ENCODE data around the gene TSPAN18.

The TSPAN18 gene

GRCh38 chr11:44759743-44760476 lies 33.1 kb downstream of the TSPAN18 start:
- DNase-seq (ENCODE audit: low read depth in 2 of 2), result no peak

DNA sequence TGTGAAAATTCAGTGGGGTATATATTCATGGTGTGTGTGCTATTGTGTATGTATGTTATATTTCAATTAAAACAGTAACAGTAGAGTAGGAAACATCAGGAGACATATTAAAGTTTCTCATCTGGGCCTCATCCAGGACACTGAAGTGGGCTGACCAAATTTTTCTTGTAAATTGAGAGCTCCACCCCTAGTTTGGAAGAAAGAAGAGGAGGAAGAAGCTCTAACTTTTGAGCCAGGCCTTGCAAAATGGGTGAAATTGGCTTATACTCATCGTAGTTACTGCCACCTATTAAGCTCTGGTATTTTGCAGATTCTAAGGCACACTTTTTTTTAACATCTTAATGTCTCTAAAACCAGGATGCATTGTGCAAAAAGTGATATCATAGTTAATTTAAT lies 33.7 kb downstream of the TSPAN18 start:
- no peak for DNase-seq (ENCODE audit: low read depth in 2 of 2)

- DNase-seq (ENCODE audit: low read depth in 2 of 2), result no peak
Measured at GRCh38 chr11:44760917-44761550, 34.3 kb downstream of the TSPAN18 start.

- DNase-seq (ENCODE audit: low read depth in 2 of 2), result no peak
Measured at GRCh38 chr11:44761551-44761961, 34.8 kb downstream of the TSPAN18 start.

DNA sequence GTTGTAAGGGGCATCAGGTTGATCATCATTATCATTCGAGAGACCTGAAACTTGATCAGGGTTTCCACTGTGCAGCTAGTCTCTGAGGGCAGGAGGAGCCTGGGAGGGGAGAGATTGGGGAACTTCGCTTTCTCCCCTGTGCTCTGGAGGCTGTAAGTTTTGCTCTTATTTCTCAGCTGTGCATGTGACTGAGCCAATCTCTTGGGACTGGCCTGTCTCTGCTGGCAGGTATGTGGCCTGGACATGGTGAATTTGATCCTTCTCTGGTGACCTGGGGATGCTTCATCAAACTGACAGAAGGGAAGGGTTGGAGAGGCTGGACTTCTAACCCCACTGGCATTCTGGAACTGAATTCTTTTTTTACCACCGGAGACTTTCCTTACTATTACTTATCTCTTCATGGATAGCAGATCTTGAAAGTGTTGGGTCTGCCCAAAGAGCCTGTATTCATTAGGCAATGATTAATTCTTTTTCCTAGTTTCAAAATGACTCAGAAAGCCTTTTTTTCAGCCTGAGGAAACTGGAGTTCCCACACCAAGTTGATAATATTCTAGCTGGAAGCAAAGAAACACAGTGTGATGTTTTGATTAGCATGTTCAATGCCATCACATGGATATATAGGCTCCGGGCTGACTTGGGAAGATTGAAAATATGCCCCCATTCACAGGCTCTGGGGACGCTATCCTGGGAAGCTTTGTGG lies 36.5 kb downstream of the TSPAN18 start:
- DNase-seq (ENCODE audit: low read depth in 2 of 2), result no peak

DNA sequence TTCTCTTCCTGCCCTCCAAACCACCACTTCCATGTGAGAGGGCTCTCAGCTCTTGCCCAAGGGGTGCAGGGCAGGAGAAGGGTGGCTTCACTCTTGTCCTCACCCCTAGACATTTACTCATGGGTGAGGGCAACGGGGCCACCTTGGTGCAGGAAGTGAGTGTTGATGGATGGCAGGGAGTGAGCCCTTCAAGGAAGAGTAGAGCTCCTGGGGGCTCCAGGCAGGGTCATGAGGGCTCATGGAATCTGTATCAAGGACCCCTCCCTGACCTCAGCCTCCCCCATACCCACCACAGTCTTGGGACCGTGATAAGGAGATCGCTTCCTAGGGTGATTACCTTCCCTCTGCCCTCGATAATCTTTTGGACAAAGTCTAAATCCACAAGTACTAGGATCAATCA lies 37.8 kb downstream of the TSPAN18 start:
- DNase-seq (ENCODE audit: low read depth in 2 of 2), result no peak

GRCh38 chr11:44765026-44765595 lies 38.3 kb downstream of the TSPAN18 start:
- DNase-seq (ENCODE audit: low read depth in 2 of 2), result no peak

GRCh38 chr11:44765676-44766075 lies 38.9 kb downstream of the TSPAN18 start:
- no peak for DNase-seq (ENCODE audit: low read depth in 2 of 2)

DNA sequence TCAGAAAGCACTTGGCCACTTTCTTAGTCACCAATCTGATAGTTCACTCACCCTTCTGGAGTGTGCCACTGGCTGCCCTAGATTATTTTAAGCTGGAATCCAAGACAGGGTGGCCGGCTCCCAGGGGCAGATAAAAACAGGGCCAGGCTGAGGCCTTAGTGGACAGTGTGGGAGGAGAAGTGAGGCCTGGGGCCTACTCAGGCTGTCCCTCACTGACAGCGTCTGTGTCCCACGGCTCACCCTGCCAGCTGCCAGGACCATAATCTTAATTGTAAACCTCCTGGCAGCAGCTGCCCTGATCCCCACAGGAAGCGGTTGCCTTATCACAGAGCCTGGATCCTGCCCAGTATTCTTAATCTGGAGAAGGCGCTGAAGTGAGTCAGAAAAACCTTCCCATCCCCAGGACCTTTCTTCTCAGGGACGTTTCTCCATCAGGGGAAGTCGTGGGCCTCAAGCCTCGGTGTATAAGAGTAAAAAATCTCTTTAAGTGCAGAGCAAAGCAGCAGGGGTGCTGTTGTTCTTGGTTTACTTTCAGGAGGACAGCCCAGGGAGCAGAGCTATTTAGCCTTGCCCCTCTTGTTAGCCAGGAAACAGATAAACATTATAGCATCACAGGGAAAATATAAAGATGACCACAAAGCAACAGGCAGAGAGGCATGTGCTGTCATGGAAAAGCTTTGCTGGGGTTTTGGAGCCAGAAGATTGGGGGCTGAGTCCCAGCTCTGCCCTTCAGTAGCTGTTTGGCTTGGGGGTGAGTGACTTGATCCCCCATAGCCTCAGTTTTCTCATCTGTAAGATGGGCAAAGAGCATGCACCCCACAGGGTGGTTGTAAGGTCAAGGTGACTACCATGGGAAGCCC lies 39.6 kb downstream of the TSPAN18 start:
- DNase-seq (ENCODE audit: low read depth in 2 of 2), result no peak

DNA sequence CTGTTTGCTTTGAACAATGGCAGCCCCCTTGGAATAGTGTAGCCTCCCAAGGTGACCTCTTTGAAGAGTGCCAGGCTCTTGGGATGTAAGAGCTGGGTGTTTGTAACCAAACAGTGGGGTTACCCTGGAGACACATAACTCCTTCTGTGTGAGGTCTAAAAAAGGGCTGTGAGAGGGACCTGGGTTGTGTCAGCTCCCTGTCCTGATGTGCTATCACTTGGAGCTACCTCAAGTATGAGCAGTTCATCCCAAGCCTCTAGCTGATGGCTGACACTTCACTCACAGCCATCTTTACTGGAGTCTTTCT lies 40.2 kb downstream of the TSPAN18 start:
- DNase-seq (ENCODE audit: low read depth in 2 of 2), result no peak

DNA sequence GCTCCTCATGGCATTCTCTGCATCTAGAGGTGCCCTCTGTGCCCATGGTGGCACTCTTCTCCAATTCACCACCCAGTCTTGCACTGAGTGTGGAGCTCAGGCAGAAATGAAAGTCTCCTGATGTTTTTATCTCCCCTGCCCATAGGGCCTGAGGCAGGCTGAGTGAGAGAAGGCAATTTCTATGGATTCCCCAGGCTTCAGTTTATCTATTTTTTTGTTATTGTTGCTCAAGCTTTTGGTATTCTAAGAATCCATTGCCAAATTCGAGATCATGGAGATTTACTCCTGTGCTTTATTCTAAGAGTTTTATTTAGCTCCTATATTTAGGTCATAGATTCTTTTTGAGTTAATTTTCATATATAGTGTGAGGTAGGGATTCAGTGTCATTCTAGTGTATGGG lies 40.7 kb downstream of the TSPAN18 start:
- no peak for DNase-seq (ENCODE audit: low read depth in 2 of 2)

GRCh38 chr11:44770401-44770800 lies 43.6 kb downstream of the TSPAN18 start:
- DNase-seq (ENCODE audit: low read depth in 2 of 2), result no peak

GRCh38 chr11:44771252-44771734 lies 44.5 kb downstream of the TSPAN18 start:
- no peak for DNase-seq (ENCODE audit: low read depth in 2 of 2)

- DNase-seq (ENCODE audit: low read depth in 2 of 2), result no peak
Measured at GRCh38 chr11:44771841-44772240, 45.1 kb downstream of the TSPAN18 start.

GRCh38 chr11:44773351-44773965 lies 46.7 kb downstream of the TSPAN18 start:
- DNase-seq (ENCODE audit: low read depth in 2 of 2), result no peak

GRCh38 chr11:44774108-44774507 lies 47.3 kb downstream of the TSPAN18 start:
- no peak for DNase-seq (ENCODE audit: low read depth in 2 of 2)

DNA sequence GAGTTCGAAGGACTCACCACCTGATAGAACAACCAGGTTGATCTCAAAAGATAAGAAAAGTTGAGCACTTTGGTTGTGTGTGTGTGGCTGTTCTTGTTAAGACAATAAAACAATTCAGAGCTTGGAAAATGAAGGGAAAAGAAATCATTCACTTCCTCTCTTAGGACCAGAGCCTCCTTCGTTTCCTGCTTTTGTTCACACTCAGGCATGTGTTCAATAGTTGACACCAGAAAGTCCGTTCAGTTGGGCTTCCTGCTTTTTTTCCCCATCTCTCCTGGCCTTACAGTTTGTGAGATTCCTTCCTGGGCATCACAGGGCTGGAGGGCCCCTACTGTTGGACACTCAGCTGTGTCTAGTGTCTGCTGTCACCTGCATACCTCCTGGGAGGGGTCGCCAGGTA lies 48.0 kb downstream of the TSPAN18 start:
- no peak for DNase-seq (ENCODE audit: low read depth in 2 of 2)

- DNase-seq (ENCODE audit: low read depth in 2 of 2), result peak; percentile 13 to 20
Measured at GRCh38 chr11:44775366-44775984, 48.7 kb downstream of the TSPAN18 start.

- no peak for DNase-seq (ENCODE audit: low read depth in 2 of 2)
Measured at GRCh38 chr11:44775985-44776446, 49.3 kb downstream of the TSPAN18 start.

GRCh38 chr11:44776551-44777208 lies 49.9 kb downstream of the TSPAN18 start:
- no peak for DNase-seq (ENCODE audit: low read depth in 2 of 2)
